Left colon (tissue), 2 donors: ENCODE data around the gene PIGW. TPM values are rescaled to one million over a fixed set of nuclear protein-coding genes. Genes with fewer than 3 reads are reported as not detected.

Experiments used
- ATAC-seq: fragments of 200-7000 bp; cut with Tn5 transposase; one replicate; pipeline ENCODE4 v1.9.1; 2020; ENCODE audit warnings: mild to moderate bottlenecking, moderate library complexity
- DNase-seq, 2 donors: peaks; one replicate each; pipeline ENCODE4 v3.0.0-alpha.2; 2020
- intact Hi-C, 2 donors: fragments of 100-400 bp; cut with DNase I in 1 of 2; cut with micrococcal nuclease in 1 of 2; formaldehyde crosslinking; loops; one replicate each; pipeline versions ENCODE4 v1.11.2 to v1.14.0; 2022; cut with DNase I, micrococcal nuclease
- long read RNA-seq: library from polyadenylated mRNA; unstranded; transcript quantifications from one replicate; pipeline ENCODE4 v2.0.0, GENCODE V29; 2021
- total RNA-seq, 2 donors: library from RNA; stranded (reverse); fragmentation: NEBNext Ultra II Directional; extraction: Animal tissue kit (Norgen Biotek cat#: 25700); gene quantifications; one replicate each; pipeline ENCODE4 v1.2.1, GENCODE V29; 2021
- donor health status: DM: no; HTN: no; CAD: no.
- donor health status: DM: yes; HTN: yes; CAD: no.

PIGW gene
- total RNA-seq: 1 to 10 TPM; 6.0 to 9.3 TPM
- long read RNA-seq, transcript PIGW-204 (2 exons, 2,312 nt): major isoform, 26 of 32 reads
- long read RNA-seq, partial matches to known transcripts: 0 of 32 reads
- long read RNA-seq, other reads (novel, unspliced or antisense): 0 of 32 reads

- DNase-seq (peak; percentile 93), ATAC-seq (peak; percentile 88)
- intact Hi-C loops: no loop called here
Measured at GRCh38 chr17:36534840-36535668, at the start of gene PIGW, which contains the start of gene MYO19. Gene PIGW (plus strand): TSS chr17:36534987. CDS start chr17:36537102, 2,115 bp downstream. Gene MYO19 (minus strand): TSS chr17:36534868. CDS start chr17:36532538, 2,330 bp downstream.

DNA sequence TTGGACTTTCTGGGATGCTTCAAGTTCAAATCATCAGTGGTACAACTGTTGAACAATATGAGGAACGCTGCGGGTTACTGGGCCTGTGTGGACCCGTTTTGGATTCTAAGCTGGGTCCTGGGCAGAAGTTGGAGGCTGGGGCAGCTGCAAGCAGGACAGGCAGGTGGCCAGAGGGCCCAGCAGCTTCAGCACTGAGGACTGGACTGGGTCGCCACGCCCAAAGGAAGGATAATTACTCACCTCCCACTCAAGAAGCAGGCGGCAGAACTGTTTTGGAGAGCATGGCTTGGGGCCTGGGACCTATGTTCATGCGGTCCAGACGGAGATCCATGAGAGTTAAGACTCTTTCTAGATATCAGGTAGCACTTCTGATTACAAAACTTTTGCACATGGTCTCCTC, 49.8 kb upstream of the PIGW start:
- intact Hi-C loops: loop anchor here in 1 of 2 donors (10.0 kb wide), 1 partner anchor 520 kb away; no protein-coding TSS in a partner anchor
- ATAC-seq (no peak), DNase-seq (no peak)

DNA sequence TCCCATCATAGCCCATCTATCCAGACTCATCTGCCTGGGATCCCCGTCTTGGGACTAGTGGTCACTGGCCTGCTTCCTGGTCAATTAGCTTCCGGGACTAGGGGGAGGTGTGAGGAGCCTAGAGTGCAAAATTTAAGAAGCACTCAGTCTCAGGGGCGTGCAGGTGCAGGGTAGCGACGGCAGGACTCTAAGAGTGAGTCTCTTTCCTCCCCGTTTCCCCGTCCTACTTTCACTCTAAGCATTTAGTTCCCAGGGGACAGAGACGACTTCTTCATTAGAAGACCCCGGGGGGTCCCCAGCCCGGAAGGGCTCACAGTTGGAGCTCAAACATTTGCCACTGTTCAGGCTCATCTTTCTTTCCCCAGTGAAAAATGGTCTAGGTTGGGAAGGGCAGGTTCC, 49.0 kb upstream of the PIGW start:
- ATAC-seq (no peak), DNase-seq (no peak)
- intact Hi-C loops: loop anchor here in 1 of 2 donors (10.0 kb wide), 1 partner anchor 521 kb away; no protein-coding TSS in a partner anchor

DNA sequence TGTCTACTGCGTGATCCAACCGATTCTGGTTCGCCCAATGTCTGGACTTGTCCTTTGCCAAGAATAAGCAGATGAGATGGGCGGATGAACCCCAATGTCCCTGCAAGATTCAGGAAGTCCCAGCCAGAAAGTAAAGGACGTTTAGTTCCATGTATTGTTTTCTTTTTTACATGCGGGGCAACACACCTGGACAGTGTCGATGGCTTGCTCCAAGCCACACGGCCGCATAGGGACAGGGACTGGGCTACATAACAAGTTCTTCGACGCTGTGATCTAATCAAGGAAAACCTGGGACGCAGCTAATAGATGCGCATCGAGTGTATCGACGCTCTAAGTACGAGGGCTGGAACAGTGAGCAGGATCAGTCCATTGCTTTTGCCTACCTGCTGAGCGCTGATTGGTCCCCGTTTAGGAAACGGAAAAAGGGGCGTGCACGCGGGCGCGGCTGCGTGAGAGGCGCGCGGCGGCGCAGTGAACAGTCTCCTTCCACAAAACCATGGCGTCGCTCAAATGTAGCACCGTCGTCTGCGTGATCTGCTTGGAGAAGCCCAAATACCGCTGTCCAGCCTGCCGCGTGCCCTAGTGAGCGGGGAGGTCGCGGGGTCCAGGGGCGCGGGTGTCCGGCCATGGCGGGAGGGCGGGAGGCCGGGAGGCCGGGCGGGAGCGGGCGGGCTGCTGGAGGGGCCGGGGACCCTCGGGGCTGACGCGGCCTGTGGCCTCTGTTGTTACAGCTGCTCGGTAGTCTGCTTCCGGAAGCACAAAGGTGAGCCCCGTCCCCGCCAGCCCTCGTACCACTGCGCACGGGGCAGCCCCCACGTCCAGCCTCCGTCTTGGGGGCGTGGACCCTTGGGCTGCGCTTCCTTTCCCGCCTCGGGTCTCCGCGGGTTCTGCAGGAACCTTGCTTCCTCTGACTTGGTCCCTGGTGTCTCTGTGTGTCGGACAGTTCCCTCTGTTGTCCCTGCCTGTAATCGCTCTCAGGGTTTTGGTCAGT, 48.3 kb upstream of the PIGW start, which contains the start of gene ZNHIT3:
Gene ZNHIT3, plus strand, starts transcription at position 478 of the 991 bp plus-strand sequence. Its CDS starts 19 bp downstream, at position 497.
- ATAC-seq: peak; percentile 95
- peak; percentile 92 to 95 for DNase-seq
- intact Hi-C loops: loop anchor here in 1 of 2 donors (10.0 kb wide), 1 partner anchor 522 kb away; no protein-coding TSS in a partner anchor

DNA sequence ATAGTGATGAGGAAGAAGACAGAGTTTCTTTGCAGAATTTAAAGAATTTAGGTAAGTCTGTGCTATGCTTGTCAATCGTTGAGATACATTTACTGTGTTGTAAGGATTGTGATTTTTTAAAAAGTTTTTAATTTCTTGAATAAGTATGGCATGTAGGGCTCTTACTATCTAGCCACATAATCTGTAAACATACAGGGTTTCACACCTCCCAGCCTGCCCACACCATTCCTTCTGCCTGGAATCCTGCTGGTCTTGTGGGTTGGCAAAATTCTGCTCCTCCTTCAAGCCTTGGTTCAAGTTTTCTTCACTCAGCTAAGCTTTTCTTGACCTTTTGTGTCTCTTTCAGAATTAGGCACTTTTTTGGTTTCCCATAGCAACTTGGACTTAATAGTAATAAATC, 40.8 kb upstream of the PIGW start:
- ATAC-seq: no peak
- intact Hi-C loops: no loop called here

DNA sequence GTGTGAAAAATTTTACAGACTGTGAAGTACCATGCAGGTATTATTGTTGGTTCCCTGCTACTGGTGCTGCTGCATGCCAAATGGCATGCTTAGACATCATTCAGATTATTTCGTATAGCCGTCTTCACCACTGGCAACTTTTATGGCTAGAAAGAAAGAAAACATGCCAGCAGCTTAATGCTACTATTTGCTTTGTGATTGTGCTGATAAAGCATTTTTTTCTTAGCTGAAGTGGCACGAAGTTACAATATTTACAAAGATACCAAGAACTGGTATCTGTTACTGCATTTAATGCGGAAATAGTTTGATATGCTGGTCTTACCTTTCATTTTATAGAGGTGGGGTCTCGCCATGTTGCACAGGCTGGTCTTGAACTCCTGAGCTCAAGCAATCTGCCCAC, 40.1 kb upstream of the PIGW start:
- DNase-seq (no peak), ATAC-seq (no peak)
- intact Hi-C loops: no loop called here

More for the DNA sequence above, 40.8 kb upstream of the PIGW start:
- DNase-seq: no peak

DNA sequence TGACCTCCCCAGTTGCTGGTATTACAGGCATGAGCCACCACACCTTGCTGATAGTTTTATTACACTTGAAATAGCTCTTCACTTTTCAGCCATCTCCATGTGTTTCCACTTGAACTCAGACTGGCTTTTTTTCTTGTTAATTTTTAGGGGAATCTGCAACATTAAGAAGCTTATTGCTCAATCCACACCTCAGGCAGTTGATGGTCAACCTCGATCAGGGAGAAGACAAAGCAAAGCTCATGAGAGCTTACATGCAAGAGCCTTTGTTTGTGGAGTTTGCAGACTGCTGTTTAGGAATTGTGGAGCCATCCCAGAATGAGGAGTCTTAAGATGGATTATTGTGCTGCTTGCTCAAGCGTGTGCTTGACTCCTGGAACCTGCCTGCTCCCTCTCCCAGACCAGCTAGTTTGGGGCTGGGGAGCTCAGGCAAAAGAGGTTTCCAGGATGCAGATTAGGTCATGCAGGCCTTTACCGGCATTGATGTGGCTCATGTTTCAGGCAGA, 39.7 kb upstream of the PIGW start:
- ATAC-seq: no peak
- intact Hi-C loops: no loop called here
- no peak for DNase-seq

DNA sequence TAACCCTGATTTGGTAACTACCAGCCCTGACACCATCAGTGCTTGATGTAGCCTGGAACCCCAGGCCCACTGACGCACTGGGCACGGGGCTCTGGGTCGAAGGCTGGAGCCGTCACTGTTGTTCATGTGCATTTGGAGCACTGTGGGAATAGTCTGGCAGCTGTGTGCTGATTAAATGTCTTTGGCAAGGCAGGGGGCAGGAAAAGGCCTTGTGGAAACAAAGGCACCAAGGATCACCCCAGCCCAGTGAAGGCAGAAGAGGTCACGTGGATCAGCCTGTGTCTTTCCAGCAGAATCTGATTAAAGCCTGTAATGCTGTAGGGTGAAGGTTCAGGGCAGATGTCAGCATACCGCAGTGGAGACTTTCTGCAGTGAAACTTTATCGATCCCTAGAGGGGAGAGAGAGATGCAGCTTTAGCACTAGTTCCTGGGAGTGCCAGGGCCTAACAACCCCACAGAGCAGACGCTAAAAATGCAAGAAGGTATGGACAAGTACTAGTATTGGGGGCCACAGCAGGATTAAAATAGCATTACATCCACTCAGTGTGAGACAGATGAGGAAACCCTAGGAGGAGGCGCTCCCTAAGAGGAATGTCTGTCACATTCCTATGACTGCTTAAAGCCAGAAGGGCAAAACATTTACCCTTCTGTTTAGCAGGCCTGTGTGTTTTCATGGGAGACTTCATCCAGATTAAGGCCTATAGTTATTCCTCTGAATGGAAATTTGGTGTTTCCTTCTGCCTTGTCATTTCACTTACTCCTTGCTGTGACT, 38.6 kb upstream of the PIGW start:
- no peak for ATAC-seq
- intact Hi-C loops: no loop called here

GRCh38 chr17:36498155-36498554, 36.6 kb upstream of the PIGW start:
- no peak for DNase-seq
- no peak for ATAC-seq
- intact Hi-C loops: no loop called here

More for the DNA sequence above, 38.6 kb upstream of the PIGW start:
- DNase-seq: no peak

GRCh38 chr17:36498560-36499300, 36.1 kb upstream of the PIGW start:
- no peak for DNase-seq
- ATAC-seq: no peak
- intact Hi-C loops: no loop called here

GRCh38 chr17:36500745-36501225, 34.0 kb upstream of the PIGW start:
- ATAC-seq (no peak), DNase-seq (no peak)
- intact Hi-C loops: no loop called here

- DNase-seq (no peak), ATAC-seq (no peak)
- intact Hi-C loops: no loop called here
Measured at GRCh38 chr17:36501351-36501750, 33.4 kb upstream of the PIGW start.

GRCh38 chr17:36501963-36502362, 32.8 kb upstream of the PIGW start:
- DNase-seq (no peak), ATAC-seq (no peak)
- intact Hi-C loops: no loop called here

GRCh38 chr17:36503456-36504155, 31.2 kb upstream of the PIGW start:
- ATAC-seq: no peak
- intact Hi-C loops: no loop called here
- no peak for DNase-seq

- intact Hi-C loops: no loop called here
- ATAC-seq (no peak), DNase-seq (no peak)
Measured at GRCh38 chr17:36504156-36504545, 30.6 kb upstream of the PIGW start.

DNA sequence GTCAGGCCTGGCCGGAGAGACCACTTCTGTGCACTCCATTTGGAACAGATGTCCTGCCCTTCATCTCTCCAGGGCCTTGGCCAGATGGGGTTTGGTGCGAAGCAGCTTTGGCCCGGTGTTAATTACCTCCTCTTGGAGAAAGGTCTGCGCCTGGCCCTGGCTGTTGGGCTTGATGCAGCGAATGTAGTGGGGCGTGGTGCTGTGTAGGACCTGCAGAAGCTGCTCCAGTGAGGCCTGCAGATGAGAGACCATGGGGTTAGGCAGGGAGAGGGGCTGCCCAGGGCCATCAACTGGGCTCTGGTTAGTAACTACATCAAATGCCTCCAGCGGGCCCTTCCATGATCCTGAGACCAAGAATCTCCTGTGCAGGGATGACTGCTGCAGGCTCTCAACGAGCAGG, 29.6 kb upstream of the PIGW start:
- intact Hi-C loops: no loop called here
- DNase-seq: no peak

More for the DNA sequence above, 29.6 kb upstream of the PIGW start:
- ATAC-seq: no peak
